ENCODE results near the gene ZNF547. TPM values are rescaled to one million over a fixed set of nuclear protein-coding genes. Genes with fewer than 3 reads are reported as not detected.
"Not testable (repeated sequence)": the region's sequence is repeated elsewhere in the genome, so short reads cannot be mapped to it uniquely, and the experiment has no call there.

Gene ZNF547
- total RNA-seq, 2 donors from 2014 or later: 0.77 to 1.1 TPM

GRCh38 chr19:57350877-57351805 lies 12.2 kb upstream of the ZNF547 start, which contains the start of gene ZNF304:
Gene ZNF304, plus strand, starts transcription at chr19:57351271. Its CDS starts 394 bp downstream, at chr19:57351665.
- no peaks in the 10 kb centered on the region for H3K9me3 ChIP-seq (ENCODE audit: control insufficient read depth, low read length, poor library complexity, severe bottlenecking)
- no peaks in the 10 kb centered on the region for H3K27me3 Mint-ChIP-seq
- peak within 1 kb of the TSS; percentile 92 for H3K4me3 Mint-ChIP-seq
- ATAC-seq (peak; percentile 100), DNase-seq (peak; percentile 59 to 65 (median 62))
- peaks cover 8% of the 10 kb centered on the region for H3K4me1 Mint-ChIP-seq
- peaks cover 12% of the 10 kb centered on the region for H3K36me3 Mint-ChIP-seq (ENCODE audit: low read depth)
- H3K27ac Mint-ChIP-seq: peak within 1 kb of the TSS; percentile 91

GRCh38 chr19:57351867-57352266 lies 11.5 kb upstream of the ZNF547 start:
- no peaks in the 10 kb centered on the region for H3K9me3 ChIP-seq (ENCODE audit: control insufficient read depth, low read length, poor library complexity, severe bottlenecking)
- no peak for ATAC-seq
- Mint-ChIP-seq H3K27ac (peak overlapping the region; percentile 91), H3K27me3 (no peaks in the 10 kb centered on the region), H3K36me3 (ENCODE audit: low read depth) (peaks cover 13% of the 10 kb centered on the region), H3K4me1 (peaks cover 8% of the 10 kb centered on the region), H3K4me3 (peak overlapping the region; percentile 92)
- no peak for DNase-seq

GRCh38 chr19:57355916-57356315 lies 7.4 kb upstream of the ZNF547 start:
- no peak overlapping the region for H3K4me3 Mint-ChIP-seq
- H3K27ac Mint-ChIP-seq: no peak overlapping the region
- peaks cover 12% of the 10 kb centered on the region for H3K36me3 Mint-ChIP-seq (ENCODE audit: low read depth)
- H3K27me3 Mint-ChIP-seq: no peaks in the 10 kb centered on the region
- DNase-seq (no peak), ATAC-seq (no peak)
- H3K9me3 ChIP-seq (ENCODE audit: control insufficient read depth, low read length, poor library complexity, severe bottlenecking): no peaks in the 10 kb centered on the region
- peaks cover 8% of the 10 kb centered on the region for H3K4me1 Mint-ChIP-seq

DNA sequence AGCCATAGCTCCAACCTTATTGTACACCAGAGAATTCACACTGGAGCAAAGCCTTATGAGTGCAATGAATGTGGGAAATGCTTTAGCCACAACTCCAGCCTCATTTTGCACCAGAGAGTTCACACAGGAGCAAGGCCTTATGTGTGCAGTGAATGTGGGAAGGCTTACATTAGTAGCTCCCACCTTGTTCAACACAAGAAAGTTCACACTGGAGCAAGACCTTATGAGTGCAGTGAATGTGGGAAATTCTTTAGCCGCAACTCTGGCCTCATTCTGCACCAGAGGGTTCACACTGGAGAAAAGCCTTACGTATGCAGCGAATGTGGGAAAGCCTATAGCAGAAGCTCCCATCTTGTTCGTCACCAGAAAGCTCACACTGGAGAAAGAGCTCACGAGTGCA lies 5.9 kb upstream of the ZNF547 start:
- Mint-ChIP-seq H3K27me3 (no peaks in the 10 kb centered on the region), H3K36me3 (ENCODE audit: low read depth) (peaks cover 11% of the 10 kb centered on the region), H3K27ac (no peak overlapping the region), H3K4me1 (no peaks in the 10 kb centered on the region), H3K4me3 (no peak overlapping the region)
- DNase-seq (no peak), ATAC-seq (no peak)
- peaks cover 4% of the 10 kb centered on the region for H3K9me3 ChIP-seq (ENCODE audit: control insufficient read depth, low read length, poor library complexity, severe bottlenecking)

- H3K9me3 ChIP-seq (ENCODE audit: control insufficient read depth, low read length, poor library complexity, severe bottlenecking): peaks cover 8% of the 10 kb centered on the region
- ATAC-seq (no peak), DNase-seq (no peak)
- H3K27me3 Mint-ChIP-seq: no peaks in the 10 kb centered on the region
- peaks cover 9% of the 10 kb centered on the region for H3K36me3 Mint-ChIP-seq (ENCODE audit: low read depth)
- H3K27ac Mint-ChIP-seq: no peak overlapping the region
- H3K4me1 Mint-ChIP-seq: peaks cover 10% of the 10 kb centered on the region
- H3K4me3 Mint-ChIP-seq: no peak overlapping the region
Measured at GRCh38 chr19:57359300-57359699, 4.1 kb upstream of the ZNF547 start.

DNA sequence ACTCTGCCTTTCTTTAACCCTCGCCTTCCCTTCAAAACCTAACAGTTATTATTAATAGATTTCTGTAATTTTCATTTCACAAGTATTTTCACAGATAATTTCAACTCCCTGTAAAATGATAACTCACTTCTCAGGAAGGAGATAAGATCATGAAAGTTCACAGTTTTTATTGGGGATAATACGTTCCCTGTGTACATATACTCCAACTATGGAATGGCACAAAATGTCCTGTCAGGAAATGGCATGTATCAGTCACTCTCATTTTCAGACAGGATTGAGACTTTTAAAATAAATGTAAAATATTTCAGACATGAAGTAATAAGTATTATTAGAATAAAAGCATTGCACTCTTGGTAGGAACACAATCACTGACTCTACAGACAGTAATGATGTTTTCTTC lies 932 bp upstream of the ZNF547 start:
- no peak for ATAC-seq
- H3K27ac Mint-ChIP-seq: peak overlapping the region; percentile 94
- H3K9me3 ChIP-seq (ENCODE audit: control insufficient read depth, low read length, poor library complexity, severe bottlenecking): peaks cover 8% of the 10 kb centered on the region
- peaks cover 10% of the 10 kb centered on the region for H3K4me1 Mint-ChIP-seq
- H3K4me3 Mint-ChIP-seq: no peak overlapping the region
- H3K36me3 Mint-ChIP-seq (ENCODE audit: low read depth): peaks cover 5% of the 10 kb centered on the region
- no peaks in the 10 kb centered on the region for H3K27me3 Mint-ChIP-seq
- no peak for DNase-seq

GRCh38 chr19:57363688-57364181 lies 384 bp downstream of the ZNF547 start:
- DNase-seq: no peak
- Mint-ChIP-seq H3K27me3 (no peaks in the 10 kb centered on the region), H3K4me1 (peaks cover 10% of the 10 kb centered on the region), H3K27ac (peak overlapping the region; percentile 94), H3K36me3 (ENCODE audit: low read depth) (peaks cover 5% of the 10 kb centered on the region), H3K4me3 (peak overlapping the region; percentile 86)
- ATAC-seq: no peak
- peaks cover 8% of the 10 kb centered on the region for H3K9me3 ChIP-seq (ENCODE audit: control insufficient read depth, low read length, poor library complexity, severe bottlenecking)

GRCh38 chr19:57366776-57367175 lies 3.4 kb downstream of the ZNF547 start:
- no peaks in the 10 kb centered on the region for H3K27me3 Mint-ChIP-seq
- ATAC-seq: no peak
- no peak for DNase-seq
- no peak overlapping the region for H3K4me3 Mint-ChIP-seq
- H3K9me3 ChIP-seq (ENCODE audit: control insufficient read depth, low read length, poor library complexity, severe bottlenecking): peaks cover 3% of the 10 kb centered on the region
- peaks cover 7% of the 10 kb centered on the region for H3K36me3 Mint-ChIP-seq (ENCODE audit: low read depth)
- H3K27ac Mint-ChIP-seq: peak overlapping the region; percentile 16
- H3K4me1 Mint-ChIP-seq: peaks cover 10% of the 10 kb centered on the region

- Mint-ChIP-seq H3K27me3 (no peaks in the 10 kb centered on the region), H3K4me3 (no peak overlapping the region), H3K36me3 (ENCODE audit: low read depth) (peaks cover 20% of the 10 kb centered on the region), H3K4me1 (no peaks in the 10 kb centered on the region), H3K27ac (no peak overlapping the region)
- no peak for ATAC-seq
- no peak for DNase-seq
- peaks cover 23% of the 10 kb centered on the region for H3K9me3 ChIP-seq (ENCODE audit: control insufficient read depth, low read length, poor library complexity, severe bottlenecking)
Measured at GRCh38 chr19:57374179-57374578, 10.8 kb downstream of the ZNF547 start.

DNA sequence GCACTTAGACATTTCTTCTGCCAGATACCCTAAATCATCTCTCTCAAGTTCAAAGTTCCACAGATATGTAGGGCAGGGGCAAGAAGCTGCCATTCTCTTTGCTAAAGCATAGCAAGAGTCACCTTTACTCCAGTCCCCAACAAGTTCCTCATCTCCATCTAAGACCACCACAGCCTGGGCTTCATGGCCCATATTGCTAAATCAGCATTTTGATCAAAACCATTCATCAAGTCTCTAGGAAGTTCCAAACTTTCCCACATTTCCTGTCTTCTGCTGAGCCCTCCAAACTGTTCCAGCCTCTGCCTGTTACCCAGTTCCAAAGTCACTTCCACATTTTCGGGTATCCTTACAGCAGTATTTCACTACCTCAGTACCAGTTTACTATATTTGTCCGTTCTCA lies 11.3 kb downstream of the ZNF547 start:
- H3K4me3 Mint-ChIP-seq, H3K27ac Mint-ChIP-seq, H3K27me3 Mint-ChIP-seq, H3K4me1 Mint-ChIP-seq, ATAC-seq, DNase-seq: not testable (repeated sequence)
- peaks cover 26% of the 10 kb centered on the region for H3K9me3 ChIP-seq (ENCODE audit: control insufficient read depth, low read length, poor library complexity, severe bottlenecking)
- peaks cover 17% of the 10 kb centered on the region for H3K36me3 Mint-ChIP-seq (ENCODE audit: low read depth)

GRCh38 chr19:57376151-57376550 lies 12.8 kb downstream of the ZNF547 start:
- no peaks in the 10 kb centered on the region for H3K4me1 Mint-ChIP-seq
- H3K27me3 Mint-ChIP-seq: no peaks in the 10 kb centered on the region
- ATAC-seq: no peak
- DNase-seq: no peak
- H3K36me3 Mint-ChIP-seq (ENCODE audit: low read depth): peaks cover 17% of the 10 kb centered on the region
- peaks cover 26% of the 10 kb centered on the region for H3K9me3 ChIP-seq (ENCODE audit: control insufficient read depth, low read length, poor library complexity, severe bottlenecking)
- no peak overlapping the region for H3K27ac Mint-ChIP-seq
- no peak overlapping the region for H3K4me3 Mint-ChIP-seq

DNA sequence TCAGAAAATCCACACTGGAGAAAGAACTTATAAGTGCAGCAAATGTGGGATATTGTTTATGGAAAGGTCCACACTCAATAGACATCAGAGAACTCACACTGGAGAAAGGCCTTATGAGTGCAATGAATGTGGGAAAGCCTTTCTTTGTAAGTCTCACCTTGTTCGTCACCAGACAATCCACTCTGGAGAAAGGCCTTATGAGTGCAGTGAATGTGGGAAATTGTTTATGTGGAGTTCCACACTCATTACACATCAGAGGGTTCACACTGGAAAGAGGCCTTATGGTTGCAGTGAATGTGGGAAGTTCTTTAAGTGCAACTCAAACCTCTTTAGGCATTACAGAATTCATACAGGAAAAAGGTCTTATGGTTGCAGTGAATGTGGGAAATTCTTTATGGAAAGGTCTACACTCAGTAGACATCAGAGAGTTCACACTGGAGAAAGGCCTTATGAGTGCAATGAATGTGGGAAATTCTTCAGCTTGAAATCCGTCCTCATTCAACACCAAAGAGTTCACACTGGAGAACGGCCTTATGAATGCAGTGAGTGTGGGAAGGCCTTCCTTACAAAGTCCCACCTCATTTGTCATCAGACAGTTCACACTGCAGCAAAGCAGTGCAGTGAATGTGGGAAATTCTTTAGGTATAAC lies 14.3 kb downstream of the ZNF547 start:
- Mint-ChIP-seq H3K27me3 (no peaks in the 10 kb centered on the region), H3K36me3 (ENCODE audit: low read depth) (peaks cover 11% of the 10 kb centered on the region), H3K4me1 (no peaks in the 10 kb centered on the region), H3K4me3 (no peak overlapping the region), H3K27ac (no peak overlapping the region)
- DNase-seq (no peak), ATAC-seq (no peak)
- H3K9me3 ChIP-seq (ENCODE audit: control insufficient read depth, low read length, poor library complexity, severe bottlenecking): peaks cover 26% of the 10 kb centered on the region

DNA sequence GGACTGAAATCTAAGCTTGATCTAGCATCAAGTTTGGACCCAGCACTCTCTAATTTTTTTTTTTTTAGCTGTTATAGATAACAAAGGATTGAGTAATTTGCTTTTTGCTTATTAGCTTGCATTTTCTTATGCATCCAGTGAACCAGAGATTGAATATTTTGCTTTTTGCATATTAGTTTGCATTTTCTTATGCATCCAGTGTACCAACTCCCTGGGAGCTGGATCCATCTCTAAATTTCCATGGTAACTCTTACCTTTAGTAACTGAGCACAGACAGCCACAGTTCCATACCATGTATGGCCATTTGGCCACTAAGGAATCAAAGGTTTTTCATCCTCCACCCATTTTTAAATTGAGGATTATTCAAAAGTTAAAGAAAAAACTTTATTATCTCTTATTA lies 17.6 kb downstream of the ZNF547 start:
- peaks cover 23% of the 10 kb centered on the region for H3K9me3 ChIP-seq (ENCODE audit: control insufficient read depth, low read length, poor library complexity, severe bottlenecking)
- ATAC-seq: no peak
- H3K36me3 Mint-ChIP-seq (ENCODE audit: low read depth): peaks cover 2% of the 10 kb centered on the region
- no peak overlapping the region for H3K4me3 Mint-ChIP-seq
- no peaks in the 10 kb centered on the region for H3K4me1 Mint-ChIP-seq
- DNase-seq: no peak
- no peak overlapping the region for H3K27ac Mint-ChIP-seq
- no peaks in the 10 kb centered on the region for H3K27me3 Mint-ChIP-seq
